K562 (cell line): Measurements from ENCODE around the gene CDC45.

Source experiments
- ELF4 ChIP-seq: fragments of 450-650 bp; formaldehyde crosslinking; IDR thresholded peaks from 2 replicates; pipeline ENCODE4 v1.4.0; 2022; ENCODE audit warnings: missing genetic modification characterization
- HMG20A ChIP-seq: fragments of 450-650 bp; formaldehyde crosslinking; conservative IDR thresholded peaks from 2 replicates; pipeline ENCODE4 v1.4.0; 2020; ENCODE audit warnings: mild to moderate bottlenecking, mixed read lengths
- JUN ChIP-seq, 2 experiments: sonication (generic) in 1 of 2; formaldehyde crosslinking in 1 of 2; IDR thresholded peaks; 2 replicates each; pipeline versions ENCODE4 v1.6.1 to v1.8.0; 2012 to 2022; ENCODE audit warnings: borderline replicate concordance in 2 of 2, mild to moderate bottlenecking in 2 of 2, improper control_type of control experiment in 1 of 2, low read depth in 1 of 2, low read length in 1 of 2, missing genetic modification reagents in 1 of 2
- LARP7 ChIP-seq: fragments of 450-650 bp; IDR thresholded peaks from 2 replicates; pipeline ENCODE4 v1.6.1; 2016
- POLR2A ChIP-seq: fragments of 450-650 bp; conservative IDR thresholded peaks from 2 replicates; pipeline ENCODE4 v1.6.1; 2016
- POLR2AphosphoS5 ChIP-seq: IDR thresholded peaks from 2 replicates; pipeline ENCODE4 v1.6.1; 2011; ENCODE audit warnings: mild to moderate bottlenecking, low read depth, low read length, moderate library complexity; ENCODE audit not compliant: control insufficient read depth, insufficient read depth
- SAFB2 ChIP-seq: fragments of 200-400 bp; formaldehyde crosslinking; IDR thresholded peaks from 2 replicates; pipeline ENCODE4 v1.6.1; 2018; ENCODE audit warnings: borderline replicate concordance, low read length, low read depth, moderate library complexity; ENCODE audit not compliant: severe bottlenecking
- SIN3A ChIP-seq, 2 experiments: fragments of 150-350 bp in 1 of 2; IDR thresholded peaks; 2 replicates each; pipeline ENCODE4 v1.6.1; 2011 to 2016; ENCODE audit warnings: borderline replicate concordance in 2 of 2, low read depth in 2 of 2, low read length in 2 of 2, mild to moderate bottlenecking in 2 of 2, moderate library complexity in 2 of 2; ENCODE audit not compliant: control insufficient read depth in 1 of 2
- ZFX ChIP-seq: sonication (generic); formaldehyde crosslinking; IDR thresholded peaks from 2 replicates; pipeline ENCODE4 v1.8.0; 2022; ENCODE audit warnings: mild to moderate bottlenecking, missing genetic modification reagents, moderate library complexity
- ZNF212 ChIP-seq: fragments of 450-650 bp; formaldehyde crosslinking; IDR thresholded peaks from 2 replicates; pipeline ENCODE4 v1.4.0; 2020; ENCODE audit warnings: mild to moderate bottlenecking
- TF ChIP-seq, protein P1 (sequence below), 2 experiments: fragments of 450-650 bp; IDR thresholded peaks; 2 replicates each; pipeline ENCODE4 v1.6.1; 2018; ENCODE audit warnings: mild to moderate bottlenecking in 2 of 2, low read depth in 1 of 2; ENCODE audit not compliant: partially characterized antibody in 2 of 2
- TF ChIP-seq, protein P2 (sequence below), 2 experiments: fragments of 450-650 bp; IDR thresholded peaks; 2 replicates each; pipeline ENCODE4 v1.6.1; 2016
- TF ChIP-seq, protein P3 (sequence below), 3 experiments: IDR thresholded peaks in 2 of 3; conservative IDR thresholded peaks in 1 of 3; 2 replicates each; pipeline ENCODE4 v1.5.1; 2011 to 2012; ENCODE audit warnings: low read length in 3 of 3, mild to moderate bottlenecking in 3 of 3, control low read depth in 2 of 3, improper control_type of control experiment in 1 of 3, inconsistent platforms in 1 of 3, low read depth in 1 of 3, mixed read lengths in 1 of 3, moderate library complexity in 1 of 3; ENCODE audit not compliant: insufficient read depth in 2 of 3

DNA sequence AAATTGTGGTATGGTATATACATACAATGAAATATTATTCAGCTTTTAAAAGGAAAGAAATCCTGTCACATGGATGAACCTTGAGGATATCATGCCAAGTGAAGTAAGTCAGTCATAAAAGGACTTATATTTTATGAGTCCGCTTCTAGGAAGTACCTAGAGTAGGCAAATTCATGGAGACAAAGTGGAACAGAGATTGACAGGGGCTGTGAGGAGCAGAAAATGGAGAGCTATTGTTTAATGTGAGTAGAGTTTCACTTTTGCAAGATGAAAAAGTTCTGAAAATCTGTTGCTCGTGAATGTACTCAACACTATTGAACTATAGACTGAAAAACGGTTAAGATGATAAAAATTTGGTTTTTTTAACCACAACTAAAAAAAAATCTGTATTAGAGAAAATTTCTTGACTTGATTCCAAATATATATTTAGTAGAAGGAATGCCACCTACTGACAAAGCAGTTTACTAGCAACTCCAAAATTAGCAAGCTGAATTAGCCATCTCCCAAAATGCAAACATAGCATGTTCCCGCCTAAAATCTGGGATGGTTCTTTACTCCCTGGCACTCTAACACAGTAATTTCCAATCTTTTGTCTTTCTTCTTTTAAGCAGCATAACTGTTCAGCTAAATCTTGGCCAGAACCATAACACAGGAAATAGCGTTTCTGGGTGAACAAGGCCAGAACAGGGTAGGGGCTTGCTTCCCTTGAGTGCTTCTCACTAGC lies 2.2 kb upstream of the CDC45 start:
- TF ChIP-seq, protein P1, sequence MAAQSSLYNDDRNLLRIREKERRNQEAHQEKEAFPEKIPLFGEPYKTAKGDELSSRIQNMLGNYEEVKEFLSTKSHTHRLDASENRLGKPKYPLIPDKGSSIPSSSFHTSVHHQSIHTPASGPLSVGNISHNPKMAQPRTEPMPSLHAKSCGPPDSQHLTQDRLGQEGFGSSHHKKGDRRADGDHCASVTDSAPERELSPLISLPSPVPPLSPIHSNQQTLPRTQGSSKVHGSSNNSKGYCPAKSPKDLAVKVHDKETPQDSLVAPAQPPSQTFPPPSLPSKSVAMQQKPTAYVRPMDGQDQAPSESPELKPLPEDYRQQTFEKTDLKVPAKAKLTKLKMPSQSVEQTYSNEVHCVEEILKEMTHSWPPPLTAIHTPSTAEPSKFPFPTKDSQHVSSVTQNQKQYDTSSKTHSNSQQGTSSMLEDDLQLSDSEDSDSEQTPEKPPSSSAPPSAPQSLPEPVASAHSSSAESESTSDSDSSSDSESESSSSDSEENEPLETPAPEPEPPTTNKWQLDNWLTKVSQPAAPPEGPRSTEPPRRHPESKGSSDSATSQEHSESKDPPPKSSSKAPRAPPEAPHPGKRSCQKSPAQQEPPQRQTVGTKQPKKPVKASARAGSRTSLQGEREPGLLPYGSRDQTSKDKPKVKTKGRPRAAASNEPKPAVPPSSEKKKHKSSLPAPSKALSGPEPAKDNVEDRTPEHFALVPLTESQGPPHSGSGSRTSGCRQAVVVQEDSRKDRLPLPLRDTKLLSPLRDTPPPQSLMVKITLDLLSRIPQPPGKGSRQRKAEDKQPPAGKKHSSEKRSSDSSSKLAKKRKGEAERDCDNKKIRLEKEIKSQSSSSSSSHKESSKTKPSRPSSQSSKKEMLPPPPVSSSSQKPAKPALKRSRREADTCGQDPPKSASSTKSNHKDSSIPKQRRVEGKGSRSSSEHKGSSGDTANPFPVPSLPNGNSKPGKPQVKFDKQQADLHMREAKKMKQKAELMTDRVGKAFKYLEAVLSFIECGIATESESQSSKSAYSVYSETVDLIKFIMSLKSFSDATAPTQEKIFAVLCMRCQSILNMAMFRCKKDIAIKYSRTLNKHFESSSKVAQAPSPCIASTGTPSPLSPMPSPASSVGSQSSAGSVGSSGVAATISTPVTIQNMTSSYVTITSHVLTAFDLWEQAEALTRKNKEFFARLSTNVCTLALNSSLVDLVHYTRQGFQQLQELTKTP (IDR thresholded peaks at IDR 0.05; ENCODE audit: low read depth in 1 of 2, partially characterized antibody in 2 of 2) = no peak
- TF ChIP-seq, protein P2, sequence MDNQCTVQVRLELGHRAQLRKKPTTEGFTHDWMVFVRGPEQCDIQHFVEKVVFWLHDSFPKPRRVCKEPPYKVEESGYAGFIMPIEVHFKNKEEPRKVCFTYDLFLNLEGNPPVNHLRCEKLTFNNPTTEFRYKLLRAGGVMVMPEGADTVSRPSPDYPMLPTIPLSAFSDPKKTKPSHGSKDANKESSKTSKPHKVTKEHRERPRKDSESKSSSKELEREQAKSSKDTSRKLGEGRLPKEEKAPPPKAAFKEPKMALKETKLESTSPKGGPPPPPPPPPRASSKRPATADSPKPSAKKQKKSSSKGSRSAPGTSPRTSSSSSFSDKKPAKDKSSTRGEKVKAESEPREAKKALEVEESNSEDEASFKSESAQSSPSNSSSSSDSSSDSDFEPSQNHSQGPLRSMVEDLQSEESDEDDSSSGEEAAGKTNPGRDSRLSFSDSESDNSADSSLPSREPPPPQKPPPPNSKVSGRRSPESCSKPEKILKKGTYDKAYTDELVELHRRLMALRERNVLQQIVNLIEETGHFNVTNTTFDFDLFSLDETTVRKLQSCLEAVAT (IDR thresholded peaks at IDR 0.05) = no peak
- no peak for TF ChIP-seq JUN (IDR thresholded peaks at IDR 0.05; ENCODE audit: borderline replicate concordance, low read depth, low read length)
- TF ChIP-seq JUN (CRISPR knock-in tag; IDR thresholded peaks at IDR 0.05; ENCODE audit: borderline replicate concordance) = no peak
- TF ChIP-seq ZFX = no peak
- TF ChIP-seq ZNF212 (CRISPR knock-in tag) = no peak
- TF ChIP-seq POLR2AphosphoS5 = no peak
- TF ChIP-seq ELF4 (CRISPR knock-in tag) = no peak
- TF ChIP-seq POLR2A = no peak
- no peak for TF ChIP-seq HMG20A (CRISPR knock-in tag)
- TF ChIP-seq, protein P3, sequence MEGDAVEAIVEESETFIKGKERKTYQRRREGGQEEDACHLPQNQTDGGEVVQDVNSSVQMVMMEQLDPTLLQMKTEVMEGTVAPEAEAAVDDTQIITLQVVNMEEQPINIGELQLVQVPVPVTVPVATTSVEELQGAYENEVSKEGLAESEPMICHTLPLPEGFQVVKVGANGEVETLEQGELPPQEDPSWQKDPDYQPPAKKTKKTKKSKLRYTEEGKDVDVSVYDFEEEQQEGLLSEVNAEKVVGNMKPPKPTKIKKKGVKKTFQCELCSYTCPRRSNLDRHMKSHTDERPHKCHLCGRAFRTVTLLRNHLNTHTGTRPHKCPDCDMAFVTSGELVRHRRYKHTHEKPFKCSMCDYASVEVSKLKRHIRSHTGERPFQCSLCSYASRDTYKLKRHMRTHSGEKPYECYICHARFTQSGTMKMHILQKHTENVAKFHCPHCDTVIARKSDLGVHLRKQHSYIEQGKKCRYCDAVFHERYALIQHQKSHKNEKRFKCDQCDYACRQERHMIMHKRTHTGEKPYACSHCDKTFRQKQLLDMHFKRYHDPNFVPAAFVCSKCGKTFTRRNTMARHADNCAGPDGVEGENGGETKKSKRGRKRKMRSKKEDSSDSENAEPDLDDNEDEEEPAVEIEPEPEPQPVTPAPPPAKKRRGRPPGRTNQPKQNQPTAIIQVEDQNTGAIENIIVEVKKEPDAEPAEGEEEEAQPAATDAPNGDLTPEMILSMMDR (IDR thresholded peaks at IDR 0.05 in 2 of 3, conservative IDR thresholded peaks at IDR 0.05 in 1 of 3; ENCODE audit: insufficient read depth in 2 of 3, low read depth in 1 of 3, low read length in 3 of 3) = peak in 2 of 3 experiments; percentile 51 to 84; a peak in 3 of 6 replicates
- no peak for TF ChIP-seq SIN3A (IDR thresholded peaks at IDR 0.05; ENCODE audit: borderline replicate concordance in 2 of 2, control insufficient read depth in 1 of 2, low read depth in 2 of 2, low read length in 2 of 2)
- no peak for TF ChIP-seq SAFB2
- TF ChIP-seq LARP7 = no peak
